ENCODE measurements around the gene TNFRSF19.

Gene TNFRSF19

DNA sequence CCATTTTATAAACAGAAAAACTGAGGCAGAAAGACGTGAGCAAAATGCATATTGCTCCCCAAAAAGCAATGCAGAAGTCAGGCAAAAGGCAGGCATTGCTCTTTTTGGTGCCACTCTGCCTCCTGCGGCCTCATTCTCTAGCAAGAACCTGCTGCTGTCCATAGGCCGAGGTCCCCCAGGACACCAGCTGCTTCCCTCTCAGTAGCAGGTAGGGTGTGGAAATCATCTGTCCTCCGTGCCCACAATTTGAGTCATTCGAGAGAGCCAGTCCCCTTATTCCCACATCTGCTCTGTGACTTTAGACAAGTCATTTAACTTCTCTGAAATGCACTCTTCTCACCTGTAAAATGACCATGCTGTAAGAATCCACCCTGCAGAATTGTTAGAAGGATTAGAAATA lies 50.0 kb downstream of the TNFRSF19 start:
- TF ChIP-seq, protein P1, sequence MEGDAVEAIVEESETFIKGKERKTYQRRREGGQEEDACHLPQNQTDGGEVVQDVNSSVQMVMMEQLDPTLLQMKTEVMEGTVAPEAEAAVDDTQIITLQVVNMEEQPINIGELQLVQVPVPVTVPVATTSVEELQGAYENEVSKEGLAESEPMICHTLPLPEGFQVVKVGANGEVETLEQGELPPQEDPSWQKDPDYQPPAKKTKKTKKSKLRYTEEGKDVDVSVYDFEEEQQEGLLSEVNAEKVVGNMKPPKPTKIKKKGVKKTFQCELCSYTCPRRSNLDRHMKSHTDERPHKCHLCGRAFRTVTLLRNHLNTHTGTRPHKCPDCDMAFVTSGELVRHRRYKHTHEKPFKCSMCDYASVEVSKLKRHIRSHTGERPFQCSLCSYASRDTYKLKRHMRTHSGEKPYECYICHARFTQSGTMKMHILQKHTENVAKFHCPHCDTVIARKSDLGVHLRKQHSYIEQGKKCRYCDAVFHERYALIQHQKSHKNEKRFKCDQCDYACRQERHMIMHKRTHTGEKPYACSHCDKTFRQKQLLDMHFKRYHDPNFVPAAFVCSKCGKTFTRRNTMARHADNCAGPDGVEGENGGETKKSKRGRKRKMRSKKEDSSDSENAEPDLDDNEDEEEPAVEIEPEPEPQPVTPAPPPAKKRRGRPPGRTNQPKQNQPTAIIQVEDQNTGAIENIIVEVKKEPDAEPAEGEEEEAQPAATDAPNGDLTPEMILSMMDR (conservative IDR thresholded peaks at IDR 0.05; ENCODE audit: low read depth, low read length), result no peak
- Histone ChIP-seq H3K36me3 (ENCODE audit: insufficient read depth) (no peaks in the 10 kb centered on the region), H3K4me1 (ENCODE audit: low read depth, poor library complexity, severe bottlenecking) (peaks cover 28% of the 10 kb centered on the region), H3K27ac (no peak overlapping the region), H3K4me2 (no peak overlapping the region), H2AFZ (ENCODE audit: low read depth) (no peak overlapping the region), H3K79me2 (ENCODE audit: insufficient read depth, low read depth) (no peaks in the 10 kb centered on the region), H3K9ac (no peak overlapping the region), H4K20me1 (ENCODE audit: insufficient read depth) (no peaks in the 10 kb centered on the region), H3K27me3 (ENCODE audit: insufficient read depth, low read depth) (no peaks in the 10 kb centered on the region), H3K4me3 (IDR thresholded peaks at IDR 0.05; ENCODE audit: insufficient read depth, low read depth, low read length) (no peak overlapping the region)

DNA sequence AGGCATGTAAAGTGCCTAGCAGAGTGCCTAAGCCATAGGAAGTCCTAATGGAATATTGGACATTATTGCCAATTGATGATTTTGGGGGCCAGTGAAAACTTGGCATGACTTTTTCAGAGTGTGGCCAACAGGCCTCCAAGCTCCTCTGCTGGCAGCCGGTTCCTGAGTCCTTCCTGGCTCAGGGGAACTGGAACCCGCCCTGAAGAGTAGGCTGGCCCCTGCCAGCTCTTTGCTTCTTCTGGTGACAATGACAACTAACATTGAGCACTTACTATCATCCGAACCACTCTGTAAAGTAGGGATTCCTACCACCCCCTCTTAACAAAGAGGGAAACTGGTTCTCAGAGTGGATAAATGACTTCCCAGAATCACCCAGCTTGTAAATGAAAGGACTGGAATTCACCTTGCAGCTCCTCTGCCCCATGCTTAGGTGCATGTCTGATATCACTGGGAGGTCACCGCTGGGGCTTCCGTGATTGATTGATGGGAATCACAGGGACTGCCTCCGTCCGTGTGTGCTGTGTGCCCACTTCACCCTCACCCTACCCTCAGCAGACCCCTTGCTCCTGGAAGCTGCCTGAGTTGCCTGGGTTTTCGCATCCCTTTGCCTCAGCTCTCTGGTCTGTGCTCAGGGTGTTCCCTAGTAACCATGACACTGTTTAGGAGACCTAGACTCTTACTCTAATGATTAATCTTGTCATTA lies 50.6 kb downstream of the TNFRSF19 start:
- H4K20me1 ChIP-seq (ENCODE audit: insufficient read depth), result no peaks in the 10 kb centered on the region
- no peak overlapping the region for H2AFZ ChIP-seq (ENCODE audit: low read depth)
- TF ChIP-seq, protein P1 (conservative IDR thresholded peaks at IDR 0.05; ENCODE audit: low read depth, low read length), result no peak
- no peak overlapping the region for H3K4me3 ChIP-seq (IDR thresholded peaks at IDR 0.05; ENCODE audit: insufficient read depth, low read depth, low read length)
- H3K27me3 ChIP-seq (ENCODE audit: insufficient read depth, low read depth), result no peaks in the 10 kb centered on the region
- H3K36me3 ChIP-seq (ENCODE audit: insufficient read depth), result no peaks in the 10 kb centered on the region
- no peak overlapping the region for H3K9ac ChIP-seq
- H3K79me2 ChIP-seq (ENCODE audit: insufficient read depth, low read depth), result no peaks in the 10 kb centered on the region
- no peak overlapping the region for H3K27ac ChIP-seq
- peaks cover 28% of the 10 kb centered on the region for H3K4me1 ChIP-seq (ENCODE audit: low read depth, poor library complexity, severe bottlenecking)
- no peak overlapping the region for H3K4me2 ChIP-seq

DNA sequence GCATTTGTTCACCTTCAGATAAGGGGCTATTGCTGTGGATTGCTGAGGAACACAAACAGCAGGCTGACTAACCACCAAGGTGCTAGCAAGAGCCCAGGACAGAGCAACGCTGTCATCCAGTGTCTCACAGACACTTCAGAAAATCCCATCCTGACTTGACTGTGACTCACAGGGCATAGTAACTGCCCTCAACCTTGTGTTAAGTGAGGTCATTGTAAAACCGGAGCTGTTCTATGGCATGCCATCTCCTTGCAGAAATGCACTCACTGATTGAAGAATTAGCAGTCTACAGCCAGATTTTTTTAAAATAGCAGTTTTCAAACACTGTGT lies 51.1 kb downstream of the TNFRSF19 start:
- TF ChIP-seq, protein P1 (conservative IDR thresholded peaks at IDR 0.05; ENCODE audit: low read depth, low read length), result no peak
- H2AFZ ChIP-seq (ENCODE audit: low read depth), result no peak overlapping the region
- no peaks in the 10 kb centered on the region for H3K79me2 ChIP-seq (ENCODE audit: insufficient read depth, low read depth)
- no peak overlapping the region for H3K27ac ChIP-seq
- H3K27me3 ChIP-seq (ENCODE audit: insufficient read depth, low read depth), result no peaks in the 10 kb centered on the region
- no peaks in the 10 kb centered on the region for H4K20me1 ChIP-seq (ENCODE audit: insufficient read depth)
- H3K9ac ChIP-seq, result no peak overlapping the region
- H3K36me3 ChIP-seq (ENCODE audit: insufficient read depth), result no peaks in the 10 kb centered on the region
- no peak overlapping the region for H3K4me2 ChIP-seq
- no peak overlapping the region for H3K4me3 ChIP-seq (IDR thresholded peaks at IDR 0.05; ENCODE audit: insufficient read depth, low read depth, low read length)
- peaks cover 24% of the 10 kb centered on the region for H3K4me1 ChIP-seq (ENCODE audit: low read depth, poor library complexity, severe bottlenecking)

DNA sequence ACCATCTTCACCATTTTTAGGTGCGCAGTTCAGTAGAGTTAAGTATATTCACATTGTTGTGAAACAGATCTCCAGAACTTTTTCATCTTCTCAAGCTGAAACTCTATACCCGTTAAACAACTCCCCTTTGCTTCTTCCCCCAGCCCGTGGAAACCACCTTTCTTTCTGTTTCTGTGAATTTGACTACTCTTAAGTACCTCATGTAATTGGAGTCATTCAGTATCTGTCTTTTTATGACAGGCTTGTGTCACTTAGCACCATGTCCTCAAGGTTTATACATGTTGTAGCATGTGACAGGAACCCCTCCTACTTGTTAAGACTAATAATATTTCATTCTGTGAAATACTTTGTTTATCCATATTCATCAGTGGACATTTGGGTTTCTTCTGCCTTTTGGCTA lies 52.8 kb downstream of the TNFRSF19 start:
- no peak overlapping the region for H3K4me3 ChIP-seq (IDR thresholded peaks at IDR 0.05; ENCODE audit: insufficient read depth, low read depth, low read length)
- H3K27ac ChIP-seq, result no peak overlapping the region
- H2AFZ ChIP-seq (ENCODE audit: low read depth), result no peak overlapping the region
- H3K4me1 ChIP-seq (ENCODE audit: low read depth, poor library complexity, severe bottlenecking), result peaks cover 7% of the 10 kb centered on the region
- H4K20me1 ChIP-seq (ENCODE audit: insufficient read depth), result no peaks in the 10 kb centered on the region
- no peaks in the 10 kb centered on the region for H3K79me2 ChIP-seq (ENCODE audit: insufficient read depth, low read depth)
- TF ChIP-seq, protein P1 (conservative IDR thresholded peaks at IDR 0.05; ENCODE audit: low read depth, low read length), result no peak
- H3K36me3 ChIP-seq (ENCODE audit: insufficient read depth), result no peaks in the 10 kb centered on the region
- H3K4me2 ChIP-seq, result no peak overlapping the region
- no peak overlapping the region for H3K9ac ChIP-seq
- H3K27me3 ChIP-seq (ENCODE audit: insufficient read depth, low read depth), result no peaks in the 10 kb centered on the region
